Right lobe of liver (tissue), 6 donors: ENCODE data around the gene CACNA1C. TPM values are rescaled to one million over a fixed set of nuclear protein-coding genes. Genes with fewer than 3 reads are reported as not detected.
A peak's percentile ranks its signal among the peaks of the same experiment; 100 is the strongest.

Experiments
- ATAC-seq, 4 donors: fragments of 200-7000 bp; cut with Tn5 transposase; one replicate each; pipeline ENCODE4 v1.9.1; 2020; ENCODE audit warnings: mild to moderate bottlenecking in 4 of 4, moderate library complexity in 4 of 4
- DNase-seq, 3 donors: peaks; one replicate each; pipeline ENCODE4 v3.0.0-alpha.2; 2020
- H3K27ac ChIP-seq, 3 donors: fragments of 200-600 bp; one replicate each; pipeline ENCODE4 v1.8.0; 2022
- H3K27me3 ChIP-seq, 2 donors: fragments of 200-600 bp; one replicate each; pipeline ENCODE4 v1.8.0; 2022
- H3K36me3 ChIP-seq, 4 donors: fragments of 200-600 bp; sonication (generic) in 1 of 4; one replicate each; pipeline versions ENCODE4 v1.5.1 to v1.8.0; 2017 to 2022; ENCODE audit warnings: control low read depth in 1 of 4
- H3K4me1 ChIP-seq, 4 donors: fragments of 200-600 bp; sonication (generic) in 1 of 4; one replicate each; pipeline versions ENCODE4 v1.5.1 to v1.8.0; 2017 to 2022; ENCODE audit warnings: control low read depth in 1 of 4
- H3K4me3 ChIP-seq, 3 donors: fragments of 200-600 bp; one replicate each; pipeline ENCODE4 v1.8.0; 2022
- H3K9me3 ChIP-seq, 4 donors: fragments of 200-600 bp; sonication (generic) in 1 of 4; one replicate each; pipeline versions ENCODE4 v1.5.1 to v1.8.0; 2017 to 2022; ENCODE audit warnings: control low read depth in 1 of 4
- POLR2A ChIP-seq: fragments of 450-650 bp; IDR thresholded peaks from one replicate; pipeline ENCODE4 v1.6.1; 2017; ENCODE audit warnings: antibody characterized with exemption, mild to moderate bottlenecking
- WGBS: methylation state at CpG from one replicate; pipeline ENCODE4 v1.1.6; 2018; ENCODE audit warnings: low coverage, low lambda C conversion rate; ENCODE audit not compliant: insufficient coverage; ENCODE audit errors: missing lambda C conversion rate; 5-methylcytosine and 5-hydroxymethylcytosine counted together
- intact Hi-C, 2 donors: fragments of 100-400 bp; cut with DNase I; formaldehyde crosslinking; loops; one replicate each; pipeline versions ENCODE4 v1.11.2 to v1.14.1; 2022
- total RNA-seq, 6 experiments: library from RNA; depleted of rRNA in 2 of 6; stranded (reverse); fragments of >200 nt in 2 of 6; fragmentation: NEBNext Ultra II Directional in 3 of 6; extraction: Animal tissue kit (Norgen Biotek cat#: 25700) in 3 of 6; gene quantifications; one replicate each; pipeline versions ENCODE4 v1.1.0 to v1.2.4, GENCODE V29; 2016 to 2023
- TF ChIP-seq, protein P1 (sequence below), 4 donors: fragments of 200-600 bp in 3 of 4; fragments of 450-650 bp in 1 of 4; IDR thresholded peaks; one replicate each; pipeline versions ENCODE4 v1.5.1 to v1.8.0; 2016 to 2022; ENCODE audit warnings: antibody characterized with exemption in 4 of 4, mild to moderate bottlenecking in 2 of 4
- donor health status: DM: no; HTN: yes; CAD: no.
- donor health status: DM: no; HTN: no; CAD: no.
- donor health status: DM: no; HTN: no; CAD: no.
- donor health status: DM: no; HTN: yes; CAD: no.
- donor health status: DM: no; HTN: yes; CAD: no.

Gene CACNA1C
- total RNA-seq, 6 experiments from 2014 or later, result 0.18 to 1.0 (median 0.57) TPM

- DNase-seq (no peak), ATAC-seq (no peak)
- H3K4me3 ChIP-seq, result no peak overlapping the region
- TF ChIP-seq, protein P1, sequence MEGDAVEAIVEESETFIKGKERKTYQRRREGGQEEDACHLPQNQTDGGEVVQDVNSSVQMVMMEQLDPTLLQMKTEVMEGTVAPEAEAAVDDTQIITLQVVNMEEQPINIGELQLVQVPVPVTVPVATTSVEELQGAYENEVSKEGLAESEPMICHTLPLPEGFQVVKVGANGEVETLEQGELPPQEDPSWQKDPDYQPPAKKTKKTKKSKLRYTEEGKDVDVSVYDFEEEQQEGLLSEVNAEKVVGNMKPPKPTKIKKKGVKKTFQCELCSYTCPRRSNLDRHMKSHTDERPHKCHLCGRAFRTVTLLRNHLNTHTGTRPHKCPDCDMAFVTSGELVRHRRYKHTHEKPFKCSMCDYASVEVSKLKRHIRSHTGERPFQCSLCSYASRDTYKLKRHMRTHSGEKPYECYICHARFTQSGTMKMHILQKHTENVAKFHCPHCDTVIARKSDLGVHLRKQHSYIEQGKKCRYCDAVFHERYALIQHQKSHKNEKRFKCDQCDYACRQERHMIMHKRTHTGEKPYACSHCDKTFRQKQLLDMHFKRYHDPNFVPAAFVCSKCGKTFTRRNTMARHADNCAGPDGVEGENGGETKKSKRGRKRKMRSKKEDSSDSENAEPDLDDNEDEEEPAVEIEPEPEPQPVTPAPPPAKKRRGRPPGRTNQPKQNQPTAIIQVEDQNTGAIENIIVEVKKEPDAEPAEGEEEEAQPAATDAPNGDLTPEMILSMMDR (IDR thresholded peaks at IDR 0.05), result no peak
- no peak for TF ChIP-seq POLR2A
- no peak overlapping the region for H3K27ac ChIP-seq
- H3K4me1 ChIP-seq, result no peaks in the 10 kb centered on the region
- intact Hi-C loops, result no loop called here
- WGBS, result 53% methylated on average over 2 of the region's 6 CpGs
- no peaks in the 10 kb centered on the region for H3K27me3 ChIP-seq
- H3K9me3 ChIP-seq, result no peaks in the 10 kb centered on the region
- no peaks in the 10 kb centered on the region for H3K36me3 ChIP-seq
Observed at GRCh38 chr12:2061402-2061801, 8.6 kb downstream of the CACNA1C start.

DNA sequence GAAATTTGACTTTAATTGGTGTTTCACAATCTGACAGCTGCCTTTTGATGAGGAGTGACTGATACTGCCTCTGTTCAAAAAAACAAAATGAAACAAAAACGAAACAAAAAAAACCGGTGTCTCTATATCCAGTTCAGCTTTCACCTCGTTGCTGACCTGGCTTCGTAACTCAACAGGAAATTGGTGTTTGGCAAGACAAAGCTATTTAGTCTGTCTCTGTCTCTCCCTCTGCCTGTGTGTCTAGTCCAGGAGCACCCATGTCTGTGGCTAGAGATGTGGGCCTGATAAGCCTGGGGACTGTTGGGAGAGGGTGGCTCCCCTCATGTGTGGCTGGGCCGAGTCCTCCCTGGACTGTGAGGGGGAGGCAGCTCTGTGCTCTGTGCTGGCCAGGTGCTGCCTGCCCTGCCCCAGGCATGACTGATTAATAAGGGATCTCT, 11.3 kb downstream of the CACNA1C start:
- ATAC-seq (peak; percentile 20 to 50 (median 36)), DNase-seq (no peak)
- H3K9me3 ChIP-seq, result no peaks in the 10 kb centered on the region
- H3K27me3 ChIP-seq, result no peaks in the 10 kb centered on the region
- WGBS, result 11% methylated on average over 5 of the region's 5 CpGs
- H3K36me3 ChIP-seq, result no peaks in the 10 kb centered on the region
- H3K27ac ChIP-seq, result no peak overlapping the region
- intact Hi-C loops, result no loop called here
- TF ChIP-seq POLR2A, result no peak
- TF ChIP-seq, protein P1 (IDR thresholded peaks at IDR 0.05), result no peak
- no peak overlapping the region for H3K4me3 ChIP-seq
- H3K4me1 ChIP-seq, result no peaks in the 10 kb centered on the region

DNA sequence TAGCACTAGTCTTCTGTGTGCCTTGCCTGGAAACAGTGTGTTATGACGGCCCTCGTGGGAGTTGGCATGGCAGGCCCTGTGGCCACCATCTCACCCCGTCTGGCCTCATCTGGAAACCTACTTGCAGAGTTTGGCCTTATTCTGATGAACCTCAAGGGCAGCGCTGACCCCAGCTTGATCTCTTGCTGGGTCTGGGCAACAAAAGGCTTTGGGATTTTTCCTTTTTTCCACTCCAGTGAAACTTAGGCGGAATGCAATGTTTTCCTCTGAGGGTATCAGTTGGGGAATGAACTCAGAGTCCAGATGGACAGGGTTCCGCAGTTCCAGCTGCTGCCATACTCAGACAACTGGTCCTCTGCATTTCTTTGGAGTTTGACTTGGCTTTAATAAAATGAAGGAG, 15.9 kb downstream of the CACNA1C start:
- 79% methylated on average over 2 of the region's 6 CpGs for whole genome bisulfite sequencing
- DNase-seq (no peak), ATAC-seq (no peak)
- no peak for TF ChIP-seq POLR2A
- TF ChIP-seq, protein P1 (IDR thresholded peaks at IDR 0.05), result no peak
- Histone ChIP-seq H3K4me1 (no peaks in the 10 kb centered on the region), H3K27ac (no peak overlapping the region), H3K36me3 (no peaks in the 10 kb centered on the region), H3K27me3 (no peaks in the 10 kb centered on the region), H3K4me3 (no peak overlapping the region), H3K9me3 (no peaks in the 10 kb centered on the region)
- intact Hi-C loops, result no loop called here

DNA sequence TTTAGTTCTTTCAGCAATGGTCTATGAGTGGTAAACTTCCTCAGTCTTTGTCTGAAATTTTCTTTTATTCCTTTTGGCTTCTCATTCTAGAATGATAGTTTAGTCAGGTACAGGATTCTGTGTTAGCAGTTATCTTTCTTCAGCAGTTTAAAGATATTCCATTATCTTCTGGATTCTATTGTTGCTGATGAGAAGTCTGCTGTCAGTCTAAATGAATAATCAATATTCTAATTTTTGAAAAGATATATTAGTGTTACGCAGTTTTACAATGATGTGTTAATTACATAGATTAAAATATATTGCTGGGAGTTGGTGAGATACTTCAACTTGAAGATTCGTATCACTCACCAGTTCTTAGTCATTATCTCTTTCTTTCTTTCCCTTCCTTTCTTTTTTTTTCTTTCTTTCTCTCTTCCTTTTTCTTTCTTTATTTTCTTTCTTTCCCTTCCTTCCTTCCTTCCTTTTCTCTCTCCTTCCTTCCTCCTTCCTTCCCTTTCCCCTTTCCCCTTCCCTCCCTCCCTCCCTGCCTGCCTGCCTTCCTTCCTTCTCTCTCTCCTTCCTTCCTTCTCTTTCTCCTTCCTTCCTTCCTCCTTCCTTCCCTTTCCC, 17.8 kb downstream of the CACNA1C start:
- Histone ChIP-seq H3K4me1 (no peaks in the 10 kb centered on the region), H3K9me3 (no peaks in the 10 kb centered on the region), H3K36me3 (no peaks in the 10 kb centered on the region), H3K4me3 (no peak overlapping the region), H3K27me3 (no peaks in the 10 kb centered on the region), H3K27ac (no peak overlapping the region)
- ATAC-seq (no peak), DNase-seq (no peak)
- intact Hi-C loops, result no loop called here
- 79% methylated on average over 2 of the region's 2 CpGs for WGBS
- TF ChIP-seq, protein P1 (IDR thresholded peaks at IDR 0.05), result no peak
- no peak for TF ChIP-seq POLR2A
